GM12878 (cell line): Measurements from ENCODE around the gene TNFAIP2.

Experiments used
- ASH2L ChIP-seq: fragments of 300-600, 200-600 bp; sonication (generic); IDR thresholded peaks from 2 replicates; pipeline ENCODE4 v1.6.1; 2017; ENCODE audit warnings: low read depth, mild to moderate bottlenecking, borderline replicate concordance
- CHD2 ChIP-seq: IDR thresholded peaks from 2 replicates; pipeline ENCODE4 v1.6.1; 2011; ENCODE audit warnings: low read depth, low read length, improper control_type of control experiment, borderline replicate concordance
- CREB1 ChIP-seq: IDR thresholded peaks from 2 replicates; pipeline ENCODE4 v1.6.1; 2012; ENCODE audit warnings: low read depth, mild to moderate bottlenecking, inconsistent platforms
- EP300 ChIP-seq, 2 experiments: fragments of 150-350 bp in 1 of 2; IDR thresholded peaks; 2 replicates each; pipeline ENCODE4 v1.6.1; 2011 to 2012; ENCODE audit warnings: low read depth in 2 of 2, low read length in 2 of 2, borderline replicate concordance in 1 of 2, improper control_type of control experiment in 1 of 2, inconsistent platforms in 1 of 2; ENCODE audit not compliant: control insufficient read depth in 1 of 2
- EZH2 ChIP-seq: IDR thresholded peaks from 2 replicates; pipeline ENCODE4 v1.6.1; 2012; ENCODE audit warnings: low read depth, mild to moderate bottlenecking, control low read depth, inconsistent platforms, low read length, borderline replicate concordance; ENCODE audit not compliant: control insufficient read depth
- GABPA ChIP-seq: IDR thresholded peaks from 2 replicates; pipeline ENCODE4 v1.6.1; 2014; ENCODE audit warnings: antibody characterized with exemption, low read depth, mild to moderate bottlenecking, inconsistent platforms
- POU2F2 ChIP-seq: IDR thresholded peaks from 3 replicates; pipeline ENCODE4 v1.6.1; 2011; ENCODE audit warnings: low read depth, mild to moderate bottlenecking, low read length, borderline replicate concordance
- SREBF2 ChIP-seq: IDR thresholded peaks from 2 replicates; pipeline ENCODE4 v1.6.1; 2012; ENCODE audit warnings: mild to moderate bottlenecking, low read length
- ZBED1 ChIP-seq: IDR thresholded peaks from 2 replicates; pipeline ENCODE4 v1.6.1; 2016; ENCODE audit warnings: borderline replicate concordance
- TF ChIP-seq, protein P1 (sequence below): IDR thresholded peaks from 2 replicates; pipeline ENCODE4 v1.6.1; 2012; ENCODE audit warnings: mild to moderate bottlenecking, low read depth, low read length
- TF ChIP-seq, protein P2 (sequence below): IDR thresholded peaks from 2 replicates; pipeline ENCODE4 v1.6.1; 2011; ENCODE audit warnings: borderline replicate concordance, low read depth, mild to moderate bottlenecking, moderate library complexity, low read length; ENCODE audit not compliant: insufficient read depth, poor library complexity, severe bottlenecking
- TF ChIP-seq, protein P3 (sequence below), 3 experiments: IDR thresholded peaks in 2 of 3; conservative IDR thresholded peaks in 1 of 3; 2 replicates each; pipeline ENCODE4 v1.5.1; 2011; ENCODE audit warnings: low read depth in 3 of 3, low read length in 3 of 3, mild to moderate bottlenecking in 3 of 3, control low read depth in 2 of 3, moderate library complexity in 2 of 3, inconsistent platforms in 1 of 3, mixed read lengths in 1 of 3; ENCODE audit not compliant: control insufficient read depth in 2 of 3, insufficient read depth in 1 of 3; ENCODE audit errors: extremely low read depth in 1 of 3

DNA sequence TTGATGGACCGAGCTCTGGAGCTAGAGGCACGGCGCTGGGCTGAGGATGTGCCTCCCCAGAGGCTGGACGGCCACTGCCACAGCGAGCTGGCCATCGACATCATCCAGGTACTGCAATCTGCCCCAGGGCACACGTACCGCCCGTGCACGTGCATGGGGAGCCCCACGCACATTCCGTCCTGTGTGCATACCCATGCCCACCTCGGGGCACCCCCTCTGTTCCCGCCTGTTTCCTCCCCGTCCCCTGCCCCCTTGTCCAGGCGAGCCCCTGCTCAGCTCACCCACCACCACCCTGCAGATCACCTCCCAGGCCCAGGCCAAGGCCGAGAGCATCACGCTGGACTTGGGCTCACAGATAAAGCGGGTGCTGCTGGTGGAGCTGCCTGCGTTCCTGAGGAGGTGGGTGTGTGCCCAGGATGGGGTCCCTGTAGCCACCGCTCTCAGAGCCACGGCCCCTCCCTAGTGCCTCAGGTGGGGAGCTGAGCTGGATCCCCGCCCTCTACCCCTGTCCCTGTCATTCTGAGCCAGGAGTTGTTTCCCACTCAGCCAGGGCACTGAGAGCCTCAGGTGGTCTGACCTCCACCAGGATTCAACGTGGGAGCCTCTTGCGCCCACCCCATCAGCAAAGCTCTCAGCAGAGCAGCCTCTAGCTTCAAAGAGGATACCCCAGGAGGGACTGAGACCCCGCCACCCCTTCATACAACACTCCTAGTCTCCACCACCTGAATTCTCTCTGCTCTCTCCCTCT is 6.9 kb downstream of the TNFAIP2 start:
- TF ChIP-seq, protein P1, sequence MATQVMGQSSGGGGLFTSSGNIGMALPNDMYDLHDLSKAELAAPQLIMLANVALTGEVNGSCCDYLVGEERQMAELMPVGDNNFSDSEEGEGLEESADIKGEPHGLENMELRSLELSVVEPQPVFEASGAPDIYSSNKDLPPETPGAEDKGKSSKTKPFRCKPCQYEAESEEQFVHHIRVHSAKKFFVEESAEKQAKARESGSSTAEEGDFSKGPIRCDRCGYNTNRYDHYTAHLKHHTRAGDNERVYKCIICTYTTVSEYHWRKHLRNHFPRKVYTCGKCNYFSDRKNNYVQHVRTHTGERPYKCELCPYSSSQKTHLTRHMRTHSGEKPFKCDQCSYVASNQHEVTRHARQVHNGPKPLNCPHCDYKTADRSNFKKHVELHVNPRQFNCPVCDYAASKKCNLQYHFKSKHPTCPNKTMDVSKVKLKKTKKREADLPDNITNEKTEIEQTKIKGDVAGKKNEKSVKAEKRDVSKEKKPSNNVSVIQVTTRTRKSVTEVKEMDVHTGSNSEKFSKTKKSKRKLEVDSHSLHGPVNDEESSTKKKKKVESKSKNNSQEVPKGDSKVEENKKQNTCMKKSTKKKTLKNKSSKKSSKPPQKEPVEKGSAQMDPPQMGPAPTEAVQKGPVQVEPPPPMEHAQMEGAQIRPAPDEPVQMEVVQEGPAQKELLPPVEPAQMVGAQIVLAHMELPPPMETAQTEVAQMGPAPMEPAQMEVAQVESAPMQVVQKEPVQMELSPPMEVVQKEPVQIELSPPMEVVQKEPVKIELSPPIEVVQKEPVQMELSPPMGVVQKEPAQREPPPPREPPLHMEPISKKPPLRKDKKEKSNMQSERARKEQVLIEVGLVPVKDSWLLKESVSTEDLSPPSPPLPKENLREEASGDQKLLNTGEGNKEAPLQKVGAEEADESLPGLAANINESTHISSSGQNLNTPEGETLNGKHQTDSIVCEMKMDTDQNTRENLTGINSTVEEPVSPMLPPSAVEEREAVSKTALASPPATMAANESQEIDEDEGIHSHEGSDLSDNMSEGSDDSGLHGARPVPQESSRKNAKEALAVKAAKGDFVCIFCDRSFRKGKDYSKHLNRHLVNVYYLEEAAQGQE = no peak
- TF ChIP-seq, protein P2, sequence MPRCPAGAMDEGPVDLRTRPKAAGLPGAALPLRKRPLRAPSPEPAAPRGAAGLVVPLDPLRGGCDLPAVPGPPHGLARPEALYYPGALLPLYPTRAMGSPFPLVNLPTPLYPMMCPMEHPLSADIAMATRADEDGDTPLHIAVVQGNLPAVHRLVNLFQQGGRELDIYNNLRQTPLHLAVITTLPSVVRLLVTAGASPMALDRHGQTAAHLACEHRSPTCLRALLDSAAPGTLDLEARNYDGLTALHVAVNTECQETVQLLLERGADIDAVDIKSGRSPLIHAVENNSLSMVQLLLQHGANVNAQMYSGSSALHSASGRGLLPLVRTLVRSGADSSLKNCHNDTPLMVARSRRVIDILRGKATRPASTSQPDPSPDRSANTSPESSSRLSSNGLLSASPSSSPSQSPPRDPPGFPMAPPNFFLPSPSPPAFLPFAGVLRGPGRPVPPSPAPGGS = no peak
- TF ChIP-seq EP300 (IDR thresholded peaks at IDR 0.05; ENCODE audit: borderline replicate concordance in 1 of 2, control insufficient read depth in 1 of 2, low read depth in 2 of 2, low read length in 2 of 2) = no peak
- TF ChIP-seq SREBF2 = no peak
- TF ChIP-seq, protein P3, sequence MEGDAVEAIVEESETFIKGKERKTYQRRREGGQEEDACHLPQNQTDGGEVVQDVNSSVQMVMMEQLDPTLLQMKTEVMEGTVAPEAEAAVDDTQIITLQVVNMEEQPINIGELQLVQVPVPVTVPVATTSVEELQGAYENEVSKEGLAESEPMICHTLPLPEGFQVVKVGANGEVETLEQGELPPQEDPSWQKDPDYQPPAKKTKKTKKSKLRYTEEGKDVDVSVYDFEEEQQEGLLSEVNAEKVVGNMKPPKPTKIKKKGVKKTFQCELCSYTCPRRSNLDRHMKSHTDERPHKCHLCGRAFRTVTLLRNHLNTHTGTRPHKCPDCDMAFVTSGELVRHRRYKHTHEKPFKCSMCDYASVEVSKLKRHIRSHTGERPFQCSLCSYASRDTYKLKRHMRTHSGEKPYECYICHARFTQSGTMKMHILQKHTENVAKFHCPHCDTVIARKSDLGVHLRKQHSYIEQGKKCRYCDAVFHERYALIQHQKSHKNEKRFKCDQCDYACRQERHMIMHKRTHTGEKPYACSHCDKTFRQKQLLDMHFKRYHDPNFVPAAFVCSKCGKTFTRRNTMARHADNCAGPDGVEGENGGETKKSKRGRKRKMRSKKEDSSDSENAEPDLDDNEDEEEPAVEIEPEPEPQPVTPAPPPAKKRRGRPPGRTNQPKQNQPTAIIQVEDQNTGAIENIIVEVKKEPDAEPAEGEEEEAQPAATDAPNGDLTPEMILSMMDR (IDR thresholded peaks at IDR 0.05 in 2 of 3, conservative IDR thresholded peaks at IDR 0.05 in 1 of 3; ENCODE audit: control insufficient read depth in 2 of 3, extremely low read depth in 1 of 3, insufficient read depth in 1 of 3, low read depth in 3 of 3, low read length in 3 of 3) = no peak
- TF ChIP-seq EZH2 = no peak
- TF ChIP-seq CHD2 = no peak
- TF ChIP-seq GABPA = no peak
- no peak for TF ChIP-seq CREB1
- no peak for TF ChIP-seq ASH2L
- no peak for TF ChIP-seq ZBED1
- no peak for TF ChIP-seq POU2F2
